NCI-H2227 (cell line): ENCODE measurements around the gene SEC11A.
"Not testable (repeated sequence)": the region's sequence is repeated elsewhere in the genome, so short reads cannot be mapped to it uniquely, and the experiment has no call there.

Experiments
- DNase-seq: peaks from one replicate; lab custom pipeline; 2025; ENCODE audit not compliant: unreplicated experiment; lab: John Stamatoyannopoulos, UW

The SEC11A gene

GRCh38 chr15:84645496-84645895 lies 70.4 kb downstream of the SEC11A start:
- DNase-seq, result no peak

GRCh38 chr15:84643838-84644237 lies 72.1 kb downstream of the SEC11A start:
- no peak for DNase-seq

- DNase-seq, result not testable (repeated sequence)
These were observed 73.3 kb downstream of the SEC11A start for GRCh38 chr15:84642640-84643039.

GRCh38 chr15:84641871-84642270 lies 74.1 kb downstream of the SEC11A start:
- not testable (repeated sequence) for DNase-seq

- no peak for DNase-seq
These were observed 77.8 kb downstream of the SEC11A start for GRCh38 chr15:84638103-84638502.

GRCh38 chr15:84634228-84634837 lies 81.6 kb downstream of the SEC11A start:
- no peak for DNase-seq

GRCh38 chr15:84633311-84634227 lies 82.4 kb downstream of the SEC11A start:
- peak; percentile 59 for DNase-seq

GRCh38 chr15:84631706-84632272 lies 84.2 kb downstream of the SEC11A start:
- no peak for DNase-seq

GRCh38 chr15:84629033-84629432 lies 86.9 kb downstream of the SEC11A start:
- DNase-seq, result no peak

- DNase-seq, result no peak
These were observed 90.8 kb downstream of the SEC11A start for GRCh38 chr15:84625123-84625522.

GRCh38 chr15:84624359-84624758 lies 91.6 kb downstream of the SEC11A start:
- DNase-seq, result no peak

- DNase-seq, result no peak
These were observed 94.5 kb downstream of the SEC11A start for GRCh38 chr15:84621358-84621979.

GRCh38 chr15:84620626-84621025 lies 95.3 kb downstream of the SEC11A start:
- no peak for DNase-seq
